Limb (tissue), 2 donors: ENCODE measurements around the gene IL36G.

Experiments
- DNase-seq, 2 donors: peaks; one replicate each; pipeline ENCODE4 v3.0.0-alpha.2; 2016; ENCODE audit errors: extremely low spot score in 2 of 2

Gene IL36G

DNA sequence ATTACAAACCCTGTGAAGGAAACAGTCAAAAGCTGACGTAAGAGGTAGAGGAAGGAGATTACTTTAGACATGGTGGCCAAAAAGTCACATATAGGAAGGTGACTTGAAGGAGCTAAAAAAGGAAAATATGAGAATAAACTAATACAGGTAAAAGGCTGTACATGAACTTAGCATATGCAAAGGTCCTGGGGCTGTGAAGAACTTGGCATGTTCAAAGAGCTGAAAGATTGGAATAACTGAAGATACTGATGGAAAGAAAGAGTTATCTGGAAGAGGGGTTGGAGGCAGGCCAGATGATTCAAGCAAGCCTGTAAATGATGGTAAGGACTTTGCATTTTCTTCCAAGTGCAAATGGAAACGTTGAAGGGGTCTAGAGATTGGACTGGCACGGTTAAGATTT is 40.7 kb downstream of the IL36G start:
- no peak for DNase-seq

DNA sequence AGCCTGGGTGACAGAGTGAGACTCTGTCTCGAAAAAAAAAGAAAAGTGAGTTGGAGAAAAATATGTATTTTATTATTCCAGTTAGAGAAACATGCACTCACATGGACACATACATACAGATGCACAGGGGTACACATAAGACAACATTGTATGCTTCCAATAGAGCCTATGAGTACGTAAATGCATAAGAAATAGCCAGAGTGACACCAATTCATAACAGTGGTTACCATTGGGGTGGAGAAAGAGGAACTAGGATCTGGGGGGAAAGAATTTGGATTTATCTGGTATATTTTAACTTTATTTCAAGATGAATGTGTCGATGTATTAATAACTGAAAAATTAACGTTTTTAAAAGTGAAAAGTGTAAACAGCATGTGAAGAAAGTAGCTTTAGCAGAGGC is 43.5 kb downstream of the IL36G start:
- no peak for DNase-seq

DNA sequence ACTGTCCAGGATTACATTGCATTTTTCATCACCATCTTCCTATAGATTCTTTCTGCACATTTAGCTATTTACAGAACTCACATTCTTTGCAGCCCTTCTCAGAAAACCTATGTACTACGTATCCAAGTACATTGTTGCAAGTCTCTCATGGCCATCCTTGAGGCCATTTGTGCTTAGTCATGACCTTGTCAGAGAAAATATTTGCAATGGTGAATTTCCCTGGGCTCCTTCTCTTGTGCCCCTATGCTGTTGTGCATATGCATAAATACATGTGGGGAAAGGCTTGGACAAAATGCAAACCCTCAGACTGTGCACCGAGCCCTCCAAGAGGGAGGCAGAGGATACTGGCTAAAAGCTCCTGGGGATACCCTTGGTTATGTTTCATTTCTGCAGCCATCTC is 47.0 kb downstream of the IL36G start:
- no peak for DNase-seq

DNA sequence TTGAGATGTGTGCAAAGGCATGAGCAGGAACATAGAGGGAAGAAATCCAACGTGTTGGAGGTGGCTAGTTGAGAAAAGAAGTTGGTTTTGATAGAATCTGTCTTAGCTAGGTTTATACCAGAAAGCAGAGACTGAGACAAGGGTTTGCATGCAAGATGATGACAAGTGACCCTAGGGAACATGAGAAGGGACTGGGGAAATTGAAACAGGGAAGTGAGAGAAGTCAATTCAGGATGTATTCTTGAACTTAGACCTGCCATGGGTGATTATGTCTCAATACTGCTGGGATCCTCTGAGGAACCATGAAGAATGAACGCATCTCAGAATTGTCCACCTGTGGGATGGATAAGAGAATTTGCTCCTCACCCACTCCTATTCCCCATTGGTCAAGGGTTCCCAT is 47.9 kb downstream of the IL36G start:
- no peak for DNase-seq

DNA sequence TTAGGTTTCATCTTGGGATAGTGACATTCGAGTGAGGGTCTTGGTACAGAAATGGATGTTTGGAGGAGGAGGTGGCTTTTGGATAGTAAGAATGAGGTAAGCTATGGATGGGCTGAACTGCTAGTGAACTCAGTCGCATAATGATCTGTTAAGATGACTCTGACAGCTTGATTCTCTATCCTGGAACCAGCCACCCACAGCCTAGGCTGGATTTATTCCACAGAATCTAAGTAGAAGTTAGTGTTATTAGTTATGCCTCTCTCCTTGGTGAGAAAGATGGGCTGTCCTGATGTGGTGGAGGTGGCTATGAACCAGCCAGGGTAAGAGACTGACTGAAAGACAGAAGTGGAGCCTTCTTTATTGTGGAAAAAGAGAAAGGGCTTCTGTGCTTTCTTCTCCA is 49.9 kb downstream of the IL36G start:
- DNase-seq = no peak

DNA sequence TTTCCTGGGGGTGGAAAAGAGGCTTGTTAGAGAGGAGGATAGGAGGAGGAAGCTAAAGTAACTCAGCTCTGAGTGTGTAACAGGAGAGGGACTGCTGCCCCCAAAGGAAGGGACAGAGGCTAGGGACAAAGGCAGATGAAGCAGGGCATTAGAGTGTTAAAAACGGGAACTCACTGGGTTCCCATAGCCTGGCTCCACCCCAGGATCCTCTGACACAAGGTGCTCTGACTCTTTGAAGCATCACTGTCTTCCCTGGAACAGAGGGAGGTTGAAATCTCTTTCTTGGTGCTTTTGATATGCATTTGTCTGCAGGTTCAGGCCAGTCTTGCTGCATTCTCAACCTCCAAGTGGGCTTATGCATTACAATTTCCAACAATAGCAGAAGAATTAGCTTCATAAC is 50.3 kb downstream of the IL36G start:
- no peak for DNase-seq

DNA sequence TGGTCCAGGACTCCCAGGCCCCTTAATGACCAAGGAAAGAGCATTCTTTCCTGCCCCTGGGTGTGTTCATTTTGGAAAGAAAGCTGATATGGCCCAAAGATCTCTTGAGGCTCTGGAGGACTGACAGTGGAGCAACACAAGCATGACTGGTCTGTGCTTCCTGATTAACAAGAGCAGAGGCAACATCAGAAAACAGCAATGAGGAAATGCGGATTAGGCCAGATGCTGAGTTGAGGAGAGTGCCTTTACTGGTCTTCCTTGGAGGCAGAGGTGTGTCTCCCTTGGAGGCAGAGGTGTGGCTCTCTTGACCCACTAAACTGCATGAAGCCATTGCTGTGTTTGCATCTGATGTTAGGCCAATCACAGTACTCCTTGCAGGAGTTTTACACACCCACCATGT is 54.9 kb downstream of the IL36G start:
- no peak for DNase-seq

DNA sequence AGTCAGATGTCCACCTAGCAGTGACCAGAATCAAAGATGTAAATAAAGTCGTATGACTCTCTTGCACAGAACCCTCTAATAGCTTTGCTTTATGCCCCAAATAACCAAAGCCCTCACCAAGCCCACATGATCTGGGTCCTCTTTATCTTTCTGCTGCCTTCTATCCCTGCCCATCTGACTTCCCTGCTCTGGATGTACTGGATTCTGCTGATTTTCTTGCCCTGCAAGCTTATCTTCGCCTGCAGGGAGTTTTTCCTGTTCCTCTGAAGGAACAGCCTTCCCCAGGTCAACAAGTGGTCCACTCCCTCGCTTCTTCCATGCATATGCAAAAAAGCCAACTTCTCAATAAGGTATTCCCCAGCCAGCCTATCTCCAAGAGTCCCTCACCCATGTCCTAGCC is 56.2 kb downstream of the IL36G start:
- DNase-seq = no peak
